Measurements from ENCODE around the gene KCMF1.

The KCMF1 gene

DNA sequence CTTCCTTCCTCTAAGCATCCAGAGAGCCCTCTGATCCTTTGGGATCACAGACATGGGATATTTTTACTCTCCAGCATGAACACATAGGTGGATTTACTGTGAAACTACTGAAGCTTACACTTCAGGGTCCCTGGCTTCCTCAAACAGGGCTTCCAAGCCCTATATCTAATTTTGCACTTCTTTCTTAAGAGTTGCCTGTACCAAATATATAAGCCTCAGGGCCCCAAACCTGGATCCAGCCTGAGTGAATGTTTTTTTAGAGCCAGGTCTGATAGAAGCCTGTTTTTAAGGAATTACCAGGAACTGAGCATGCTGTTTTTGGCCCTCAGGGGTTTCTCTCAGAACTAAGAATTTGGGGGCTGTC, 13.2 kb upstream of the KCMF1 start:
- peaks cover 0 to 4% of the 10 kb centered on the region in 2 experiments; a peak in 1 of 3 replicates for H3K36me3 ChIP-seq (ENCODE audit: control insufficient read depth in 2 of 2, insufficient read depth in 1 of 2, low read length in 2 of 2)
- no peak overlapping the region for H3K4me3 ChIP-seq (ENCODE audit: low read depth, low read length)
- no peaks in the 10 kb centered on the region for H3K9me3 ChIP-seq (ENCODE audit: control insufficient read depth, insufficient read depth, low read depth, low read length)
- ChIA-PET POLR2A (interaction anchor here (0.6 to 4.4 kb wide), 10 partner anchors 11 to 52 kb away, joined by 3 to 59 read pairs (median 3); partner anchors contain the start of genes KCMF1 and TMSB10), CTCF (interaction anchor here (0.6 to 2.9 kb wide), 5 partner anchors 32 to 330 kb away, joined by 3 to 14 read pairs (median 4); no protein-coding TSS in a partner anchor)
- no peak for TF ChIP-seq ZNF221 (tag by site-specific recombination; IDR thresholded peaks at IDR 0.05; ENCODE audit: borderline replicate concordance)
- no peak for TF ChIP-seq BCL11A (tag by site-specific recombination; IDR thresholded peaks at IDR 0.05; ENCODE audit: low read depth)
- TF ChIP-seq BCL11B (tag by site-specific recombination; IDR thresholded peaks at IDR 0.05; ENCODE audit: low read depth): no peak
- TF ChIP-seq, protein P1, sequence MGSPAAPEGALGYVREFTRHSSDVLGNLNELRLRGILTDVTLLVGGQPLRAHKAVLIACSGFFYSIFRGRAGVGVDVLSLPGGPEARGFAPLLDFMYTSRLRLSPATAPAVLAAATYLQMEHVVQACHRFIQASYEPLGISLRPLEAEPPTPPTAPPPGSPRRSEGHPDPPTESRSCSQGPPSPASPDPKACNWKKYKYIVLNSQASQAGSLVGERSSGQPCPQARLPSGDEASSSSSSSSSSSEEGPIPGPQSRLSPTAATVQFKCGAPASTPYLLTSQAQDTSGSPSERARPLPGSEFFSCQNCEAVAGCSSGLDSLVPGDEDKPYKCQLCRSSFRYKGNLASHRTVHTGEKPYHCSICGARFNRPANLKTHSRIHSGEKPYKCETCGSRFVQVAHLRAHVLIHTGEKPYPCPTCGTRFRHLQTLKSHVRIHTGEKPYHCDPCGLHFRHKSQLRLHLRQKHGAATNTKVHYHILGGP (tag by site-specific recombination; IDR thresholded peaks at IDR 0.05): no peak
- TF ChIP-seq ZNF701 (tag by site-specific recombination; IDR thresholded peaks at IDR 0.05): no peak
- TF ChIP-seq ZFHX2 (tag by site-specific recombination; conservative IDR thresholded peaks at IDR 0.05): no peak
- TF ChIP-seq ZNF530 (tag by site-specific recombination; IDR thresholded peaks at IDR 0.05; ENCODE audit: low read depth): no peak
- TF ChIP-seq PATZ1 (tag by site-specific recombination; IDR thresholded peaks at IDR 0.05): no peak
- no peak for TF ChIP-seq GLI4 (tag by site-specific recombination; IDR thresholded peaks at IDR 0.05)
- TF ChIP-seq ZNF138 (tag by site-specific recombination; IDR thresholded peaks at IDR 0.05; ENCODE audit: borderline replicate concordance): no peak
- TF ChIP-seq ZNF280D (tag by site-specific recombination; IDR thresholded peaks at IDR 0.05): no peak
- TF ChIP-seq, protein P2, sequence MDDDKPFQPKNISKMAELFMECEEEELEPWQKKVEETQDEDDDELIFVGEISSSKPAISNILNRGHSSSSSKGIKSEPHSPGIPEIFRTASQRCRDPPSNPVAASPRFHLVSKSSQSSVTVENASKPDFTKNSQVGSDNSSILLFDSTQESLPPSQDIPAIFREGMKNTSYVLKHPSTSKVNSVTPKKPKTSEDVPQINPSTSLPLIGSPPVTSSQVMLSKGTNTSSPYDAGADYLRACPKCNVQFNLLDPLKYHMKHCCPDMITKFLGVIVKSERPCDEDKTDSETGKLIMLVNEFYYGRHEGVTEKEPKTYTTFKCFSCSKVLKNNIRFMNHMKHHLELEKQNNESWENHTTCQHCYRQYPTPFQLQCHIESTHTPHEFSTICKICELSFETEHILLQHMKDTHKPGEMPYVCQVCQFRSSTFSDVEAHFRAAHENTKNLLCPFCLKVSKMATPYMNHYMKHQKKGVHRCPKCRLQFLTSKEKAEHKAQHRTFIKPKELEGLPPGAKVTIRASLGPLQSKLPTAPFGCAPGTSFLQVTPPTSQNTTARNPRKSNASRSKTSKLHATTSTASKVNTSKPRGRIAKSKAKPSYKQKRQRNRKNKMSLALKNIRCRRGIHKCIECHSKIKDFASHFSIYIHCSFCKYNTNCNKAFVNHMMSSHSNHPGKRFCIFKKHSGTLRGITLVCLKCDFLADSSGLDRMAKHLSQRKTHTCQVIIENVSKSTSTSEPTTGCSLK (tag by site-specific recombination; IDR thresholded peaks at IDR 0.05): no peak
- TF ChIP-seq ZNF140 (tag by site-specific recombination; IDR thresholded peaks at IDR 0.05): no peak
- TF ChIP-seq ZNF624 (tag by site-specific recombination; IDR thresholded peaks at IDR 0.05): no peak
- TF ChIP-seq HOXD13 (CRISPR knock-in tag; IDR thresholded peaks at IDR 0.05; ENCODE audit: borderline replicate concordance): no peak
- H3K4me1 ChIP-seq (ENCODE audit: control insufficient read depth, insufficient read depth, low read length): peaks cover 27% of the 10 kb centered on the region
- peak overlapping the region; percentile 59 for H3K27ac ChIP-seq (ENCODE audit: extremely low read depth, low read depth, low read length)
